Stimulated activated CD4-positive, alpha-beta T cell treated with anti-CD3 and anti-CD28 coated beads, Interleukin-1b, Interleukin-23, amount 100 ng/mL, for 4 hours (primary cell): ENCODE data around the gene PPP1R11.

Experiments
- DNase-seq, 2 donors: peaks; one replicate each; pipeline ENCODE4 v3.0.0-alpha.2; 2020; ENCODE audit warnings: low read depth in 2 of 2

Gene PPP1R11

GRCh38 chr6:30061858-30062458 is 5.0 kb upstream of the PPP1R11 start:
- no peak for DNase-seq

DNA sequence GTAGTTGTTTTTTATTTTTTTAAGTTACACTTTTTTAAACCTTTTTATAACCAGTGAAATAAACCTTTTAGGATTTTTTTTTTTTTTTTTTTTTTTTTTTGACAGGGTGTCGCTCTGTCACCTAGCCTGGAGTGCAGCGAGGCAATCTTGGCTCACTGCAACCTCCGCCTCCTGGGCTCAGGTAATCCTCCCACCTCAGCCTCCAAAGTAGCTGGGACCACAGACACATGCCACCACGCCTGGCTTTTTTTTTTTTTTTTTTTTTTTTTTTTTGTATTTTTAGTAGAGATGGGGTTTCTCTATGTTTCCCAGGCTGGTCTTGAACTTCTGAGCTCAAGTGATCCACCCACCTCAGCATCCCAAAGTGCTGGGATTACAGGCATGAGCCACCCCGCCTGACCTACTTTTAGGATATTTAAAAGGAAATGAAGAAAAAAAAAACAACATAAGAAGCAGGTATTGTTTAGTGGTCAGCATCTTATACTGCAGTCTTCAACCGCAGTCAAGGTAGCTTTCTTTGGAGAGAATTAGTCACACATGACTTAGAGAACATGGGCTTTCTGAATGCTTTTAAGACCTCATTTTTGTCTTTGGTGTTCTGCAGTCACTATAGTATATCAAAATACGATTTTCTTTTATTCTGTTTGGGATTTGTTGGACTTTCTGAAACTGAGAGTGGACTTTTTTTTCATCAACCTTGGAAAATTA is 4.4 kb upstream of the PPP1R11 start:
- no peak for DNase-seq

GRCh38 chr6:30063315-30063714 is 3.7 kb upstream of the PPP1R11 start:
- DNase-seq: no peak

DNA sequence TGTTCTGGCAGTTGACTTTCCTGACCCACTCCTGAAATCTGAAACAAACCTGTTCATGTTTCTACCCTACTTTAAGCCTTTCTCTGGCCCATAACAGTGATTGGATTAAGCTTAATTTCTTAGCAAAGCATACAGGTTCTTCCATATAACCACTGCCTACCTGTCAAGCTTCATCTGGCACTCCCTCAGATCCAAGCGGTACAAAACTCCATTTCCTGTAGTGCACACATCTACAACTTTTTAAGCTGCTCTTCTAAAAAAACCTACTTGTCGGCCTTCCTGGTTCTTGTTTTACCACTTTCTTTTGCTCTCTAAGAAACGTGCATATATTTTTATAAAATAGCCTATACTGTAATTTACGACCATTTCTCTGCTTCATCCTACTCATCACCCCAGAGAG is 916 bp upstream of the PPP1R11 start:
- DNase-seq: no peak

DNA sequence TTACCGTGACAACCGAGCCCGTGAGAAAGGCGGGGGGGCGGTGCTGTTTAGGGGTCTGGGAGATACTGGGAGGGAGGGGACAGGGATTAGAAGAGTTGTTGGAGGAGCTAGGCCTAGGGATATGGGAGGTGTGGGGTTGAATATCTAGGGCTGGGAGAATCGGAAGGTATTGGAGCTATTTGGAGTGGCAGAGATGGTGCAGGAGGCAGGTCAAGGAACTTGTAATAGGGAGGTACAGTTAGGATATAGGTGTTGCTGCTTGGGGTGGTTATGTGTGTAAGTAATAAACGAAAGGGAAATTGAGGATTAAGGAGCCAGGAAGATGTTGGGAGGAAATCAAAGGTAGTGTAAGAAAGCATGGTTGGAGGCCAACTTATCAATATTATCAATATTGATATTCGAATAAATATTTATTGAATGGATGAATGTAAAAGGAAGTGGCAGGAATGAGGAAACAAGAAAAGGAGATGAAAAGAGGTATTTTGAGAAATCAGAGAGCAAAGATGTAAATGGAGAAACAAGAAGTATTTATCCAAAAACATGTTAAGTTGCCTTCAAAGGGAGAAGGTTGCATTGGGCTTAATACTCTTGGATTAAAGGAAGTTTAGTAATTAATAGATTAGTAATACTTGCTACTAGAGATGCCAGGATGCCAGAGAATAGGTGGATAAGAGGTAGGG is 602 bp downstream of the PPP1R11 start:
- DNase-seq: no peak

DNA sequence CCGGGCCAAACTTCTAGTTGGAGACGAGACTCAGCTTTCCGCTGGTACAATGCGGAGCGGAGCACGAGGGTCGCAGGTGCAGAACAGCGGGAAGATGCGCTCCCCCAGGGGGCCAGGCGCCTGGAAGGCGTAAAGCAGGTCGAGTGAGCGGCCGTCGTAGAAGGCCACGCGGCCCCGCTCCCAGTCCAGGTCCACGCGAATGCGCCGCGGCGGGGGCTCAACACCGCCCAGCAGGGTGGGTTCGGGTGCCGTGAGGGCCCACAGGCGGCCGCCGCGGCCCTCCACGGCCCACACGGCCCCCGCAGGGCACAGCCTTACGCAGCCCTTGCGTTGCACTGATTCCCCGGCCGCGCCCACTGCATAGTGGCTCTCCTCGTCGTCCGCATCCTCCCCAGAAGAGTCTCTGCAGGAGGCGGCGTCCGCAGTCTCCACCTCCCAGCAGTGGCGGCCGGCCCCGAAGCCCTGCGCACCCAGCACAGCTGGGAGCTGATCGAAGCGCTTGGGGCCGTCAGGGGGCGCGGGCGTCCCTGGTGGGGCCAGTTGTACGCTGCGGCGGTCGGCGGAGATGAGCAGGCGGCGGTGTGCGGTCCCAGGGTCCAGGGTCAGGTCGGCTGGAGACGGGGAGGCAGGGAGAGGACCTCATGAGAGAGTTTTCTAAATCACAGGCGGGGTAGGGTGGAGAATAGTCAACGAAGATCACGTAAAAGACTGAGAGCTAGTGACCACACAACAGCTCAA is 4.3 kb downstream of the PPP1R11 start:
- DNase-seq: no peak

DNA sequence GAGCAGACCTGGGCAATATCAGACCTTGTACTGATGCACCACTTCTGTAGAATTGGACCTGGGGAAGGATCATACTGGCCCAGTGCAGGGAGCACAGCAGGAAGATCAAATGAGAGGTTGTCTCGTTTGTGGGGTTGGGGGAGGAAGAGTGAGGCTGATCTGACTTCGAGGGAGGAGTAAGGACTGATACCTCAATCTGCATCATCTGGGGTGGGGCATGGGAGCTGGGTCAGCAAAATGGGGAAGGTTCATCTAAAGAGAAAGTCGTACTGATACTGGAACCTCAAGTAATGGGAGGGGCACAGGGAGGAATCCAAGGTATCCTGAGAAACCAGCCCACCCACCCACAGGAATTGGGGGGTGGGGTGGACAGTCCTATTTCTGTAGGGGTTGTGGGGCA is 4.9 kb downstream of the PPP1R11 start:
- DNase-seq: no peak

DNA sequence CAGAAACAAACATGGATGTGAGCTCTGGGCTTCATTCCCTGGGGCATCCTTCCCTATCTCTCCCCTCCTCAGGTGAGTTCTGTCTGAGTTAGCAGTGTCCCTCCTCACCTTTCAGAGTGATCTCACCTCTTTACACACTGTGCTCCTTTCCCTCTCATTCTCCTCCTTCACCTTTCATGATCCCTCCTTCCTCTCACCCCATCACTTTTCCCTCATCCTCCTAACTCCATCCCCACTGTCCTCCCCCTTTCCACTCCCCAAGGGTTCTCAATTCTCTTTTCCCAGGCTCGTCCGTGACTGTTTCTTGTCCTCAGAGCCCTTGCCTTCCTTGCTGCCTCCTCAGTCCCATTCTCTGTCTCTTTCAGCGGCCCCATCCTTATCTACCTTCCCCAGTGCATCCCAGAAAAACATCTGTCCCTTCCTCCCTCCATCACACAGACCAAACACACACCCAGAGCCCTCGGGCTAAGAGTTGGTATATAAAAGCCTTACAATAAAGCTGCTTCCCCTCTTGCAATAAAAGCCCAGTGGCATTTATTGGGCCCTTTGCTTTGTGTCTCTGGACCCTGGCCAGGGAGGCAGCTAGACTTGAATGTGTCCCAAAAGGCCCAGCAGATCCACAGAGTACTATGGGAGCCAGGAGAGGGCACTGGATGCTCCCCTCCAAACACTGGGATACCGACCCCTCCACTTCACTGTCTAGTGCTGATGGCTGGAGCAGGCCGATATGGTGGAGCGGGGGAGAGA is 6.7 kb downstream of the PPP1R11 start:
- DNase-seq: no peak

DNA sequence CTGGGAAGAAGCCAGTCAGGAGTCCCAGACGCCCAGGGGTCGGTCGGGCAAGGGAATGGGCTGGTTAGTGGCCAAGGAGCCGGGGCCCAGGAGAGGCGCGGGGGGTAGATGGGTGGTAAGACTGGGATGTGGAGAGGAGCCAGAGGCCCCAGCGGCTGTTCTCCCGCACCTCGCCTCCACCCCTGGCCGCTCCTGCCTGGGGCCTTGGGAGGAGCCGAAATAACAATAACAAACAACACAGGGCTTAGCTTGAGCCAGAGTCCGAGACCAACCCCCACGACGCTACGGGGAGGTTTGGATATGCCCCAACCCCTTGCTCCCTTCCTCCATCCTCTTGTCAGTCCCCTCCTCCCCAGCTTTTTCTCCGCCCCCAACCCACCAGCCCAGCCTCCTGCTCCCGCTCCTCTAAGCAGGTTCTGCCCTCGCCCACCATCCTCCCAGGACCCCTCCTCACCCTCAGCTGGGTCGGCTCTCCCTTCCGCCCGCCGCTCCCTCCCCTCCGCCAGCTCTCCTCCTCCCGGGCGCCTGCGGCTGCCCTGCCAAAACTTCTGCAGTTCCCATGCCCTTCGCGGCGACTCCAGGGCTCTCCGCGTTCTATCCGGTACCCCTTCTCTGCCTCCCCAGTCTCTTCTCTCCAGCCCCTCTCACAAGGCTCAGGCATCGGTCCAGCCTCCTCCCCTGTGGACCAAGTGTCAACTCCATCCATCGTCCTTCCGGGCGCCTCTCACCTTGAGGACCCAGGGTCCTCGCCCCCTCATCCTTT is 7.5 kb downstream of the PPP1R11 start:
- DNase-seq: no peak

DNA sequence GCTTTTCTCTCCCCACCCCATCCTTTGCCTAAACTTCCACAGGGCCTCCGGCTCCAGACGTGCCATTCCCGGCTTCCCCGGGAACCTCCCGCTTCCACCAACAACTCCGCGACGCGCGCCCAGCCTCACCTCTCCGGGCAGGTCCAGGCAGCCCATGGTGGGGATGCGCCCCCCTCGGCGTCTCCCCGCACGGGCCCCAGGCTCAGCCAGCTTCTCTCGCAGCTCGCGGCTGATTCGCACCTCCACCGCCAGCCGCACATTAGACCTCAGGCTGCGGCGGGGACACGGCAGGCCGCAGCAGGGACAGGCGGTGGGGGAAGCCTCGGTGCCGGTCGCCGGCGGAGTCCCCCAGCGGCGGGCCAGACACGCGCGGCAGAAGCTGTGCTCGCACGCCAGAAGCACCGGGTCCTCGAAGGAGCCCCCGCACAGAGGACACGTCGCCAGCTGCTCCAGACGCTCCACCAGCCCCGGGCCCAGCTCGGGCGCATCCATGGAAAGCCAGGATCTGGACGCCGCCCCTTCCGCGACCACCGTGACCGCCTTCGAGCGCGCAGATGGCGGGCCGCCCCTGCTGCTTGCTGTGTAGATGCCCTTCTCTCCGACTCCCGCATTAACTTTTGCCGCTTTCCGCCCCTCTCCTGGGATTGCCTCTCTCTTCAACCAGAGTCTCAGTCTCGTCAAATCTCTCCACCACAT is 8.2 kb downstream of the PPP1R11 start, which contains the start of gene RNF39:
Gene RNF39, minus strand, starts transcription at position 676 of the 696 bp plus-strand sequence. Its CDS starts 184 bp downstream, at position 492.
- DNase-seq: no peak

- DNase-seq: no peak
Measured at GRCh38 chr6:30075790-30076732, 9.1 kb downstream of the PPP1R11 start.

GRCh38 chr6:30077218-30077617 is 10.2 kb downstream of the PPP1R11 start:
- no peak for DNase-seq

GRCh38 chr6:30087876-30088275 is 20.9 kb downstream of the PPP1R11 start:
- DNase-seq: no peak

DNA sequence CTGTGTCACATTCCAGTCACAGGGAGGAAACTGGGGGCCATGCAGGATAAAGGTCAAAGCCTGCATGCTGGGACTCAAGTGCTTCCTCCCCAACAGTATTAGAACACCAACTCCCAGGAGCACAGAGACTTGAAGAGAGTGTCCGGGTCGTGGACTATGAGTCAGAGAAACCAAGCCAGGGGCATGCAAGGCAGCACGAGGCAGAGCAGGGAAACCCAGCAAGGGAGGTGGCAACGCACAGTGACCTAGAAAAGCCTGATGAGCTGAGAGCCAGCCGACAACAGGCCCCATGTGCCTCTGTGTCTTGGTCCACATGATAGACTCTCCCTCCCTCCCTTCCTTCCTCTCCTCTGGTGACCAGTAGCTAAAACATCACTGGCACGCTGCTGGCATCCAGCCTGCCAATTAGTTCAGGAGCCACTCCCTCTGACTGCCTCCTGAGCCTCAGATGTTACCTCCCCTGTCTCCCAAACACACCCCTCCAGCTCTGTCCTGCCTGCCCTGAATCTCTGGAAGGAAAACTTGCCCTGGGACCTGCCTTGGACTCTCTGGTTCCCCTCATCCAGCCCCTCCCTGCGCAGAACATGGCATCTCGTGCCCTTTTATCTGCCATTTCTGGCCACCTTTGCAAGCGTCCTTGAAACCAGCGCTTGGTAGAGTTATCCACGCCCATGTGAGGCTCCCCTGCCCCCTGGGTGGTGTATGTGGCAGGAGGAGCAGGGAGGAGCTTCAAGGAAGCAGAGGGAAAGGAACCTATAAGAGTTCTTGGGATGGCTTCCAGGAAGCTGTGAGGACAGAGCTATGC is 24.8 kb downstream of the PPP1R11 start:
- no peak for DNase-seq

DNA sequence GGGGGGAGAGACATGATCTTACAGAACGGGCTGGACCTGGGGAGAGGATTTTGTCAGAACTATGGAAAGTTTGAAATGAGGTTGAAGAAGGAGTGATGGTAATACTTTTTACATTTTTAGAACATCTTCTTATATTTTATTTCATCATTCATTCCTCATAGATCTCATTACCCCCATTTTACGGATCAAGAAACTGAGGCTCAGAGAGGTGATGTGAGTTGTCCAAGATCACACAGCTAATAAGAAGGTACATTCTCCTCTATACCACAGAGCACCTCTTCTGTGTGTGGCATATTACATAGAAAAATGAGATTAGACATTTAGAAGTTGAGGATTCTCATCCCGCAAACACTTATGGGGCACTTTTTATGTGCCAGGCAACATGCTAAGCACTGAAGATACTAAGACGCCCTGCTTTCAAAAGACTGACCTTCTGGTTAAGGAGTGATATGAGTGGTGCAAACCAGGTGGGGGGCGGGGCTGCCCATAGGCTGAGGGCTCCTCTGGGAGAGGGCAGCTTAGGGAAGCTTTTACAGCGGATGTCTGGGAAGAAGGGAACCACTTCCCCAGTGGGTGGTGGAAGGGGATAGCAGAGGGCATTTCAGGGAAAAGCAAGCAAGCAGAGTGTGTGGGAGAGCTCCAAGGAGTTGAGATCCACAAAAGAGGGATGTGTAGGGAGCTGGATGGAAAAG is 26.0 kb downstream of the PPP1R11 start:
- DNase-seq: no peak

DNA sequence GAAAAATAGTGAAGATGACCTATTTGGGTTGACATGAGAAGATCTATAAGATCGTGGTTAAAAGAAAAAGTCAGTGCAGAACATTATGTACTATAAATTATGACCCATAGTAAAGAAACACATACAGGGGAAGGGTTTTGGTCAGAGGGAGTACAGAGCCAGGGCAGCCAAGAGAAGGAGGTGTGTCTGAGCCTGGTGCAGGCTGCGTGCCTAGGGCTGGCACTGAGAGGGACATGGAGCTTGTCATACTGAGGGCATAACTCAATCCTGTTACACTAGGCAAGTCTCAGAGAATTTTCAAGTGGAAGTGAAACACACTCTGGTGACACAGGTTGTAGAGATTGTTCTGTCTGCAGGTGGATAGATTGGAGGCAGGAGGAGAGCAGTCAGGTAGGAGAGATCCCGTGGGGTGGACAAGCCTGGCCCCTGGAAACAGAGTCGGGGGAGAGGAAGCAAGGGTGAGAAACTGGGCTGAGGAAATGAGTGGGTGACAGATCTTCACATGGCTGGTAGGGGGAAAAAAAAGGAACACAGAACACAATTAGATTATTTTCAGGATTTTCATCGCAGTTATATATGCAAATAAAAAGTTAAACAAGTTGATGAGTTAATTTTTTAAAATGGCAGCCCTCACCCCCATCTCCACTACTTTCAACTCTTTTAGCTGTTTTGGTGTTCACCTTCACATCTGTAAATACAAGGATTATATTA is 27.1 kb downstream of the PPP1R11 start:
- no peak for DNase-seq

GRCh38 chr6:30096829-30097228 is 29.8 kb downstream of the PPP1R11 start:
- DNase-seq: no peak
